ENCODE results near the gene ROS1. TPM values are rescaled to one million over a fixed set of nuclear protein-coding genes. Genes with fewer than 3 reads are reported as not detected.

Gene ROS1
- total RNA-seq, 2 donors from 2014 or later = not detected

GRCh38 chr6:117307655-117308054 is 118.1 kb downstream of the ROS1 start:
- ATAC-seq (no peak), DNase-seq (ENCODE audit: low spot score in 2 of 2) (no peak)
- Mint-ChIP-seq H3K9me3 (no peaks in the 10 kb centered on the region), H3K27ac (no peak overlapping the region), H3K36me3 (no peaks in the 10 kb centered on the region)

- no peak overlapping the region for H3K27ac Mint-ChIP-seq
- H3K9me3 Mint-ChIP-seq = no peaks in the 10 kb centered on the region
- no peak for ATAC-seq
- no peak for DNase-seq (ENCODE audit: low spot score in 2 of 2)
- no peaks in the 10 kb centered on the region for H3K36me3 Mint-ChIP-seq
Measured at GRCh38 chr6:117306227-117306790, 119.4 kb downstream of the ROS1 start.

GRCh38 chr6:117304446-117304845 is 121.3 kb downstream of the ROS1 start:
- Mint-ChIP-seq H3K36me3 (no peaks in the 10 kb centered on the region), H3K27ac (no peak overlapping the region), H3K9me3 (no peaks in the 10 kb centered on the region)
- DNase-seq (ENCODE audit: low spot score in 2 of 2) (no peak), ATAC-seq (no peak)

GRCh38 chr6:117303323-117303722 is 122.4 kb downstream of the ROS1 start:
- DNase-seq (ENCODE audit: low spot score in 2 of 2) (no peak), ATAC-seq (no peak)
- H3K27ac Mint-ChIP-seq = no peak overlapping the region
- H3K9me3 Mint-ChIP-seq = no peaks in the 10 kb centered on the region
- H3K36me3 Mint-ChIP-seq = no peaks in the 10 kb centered on the region

- DNase-seq (ENCODE audit: low spot score in 2 of 2) (no peak), ATAC-seq (no peak)
- H3K36me3 Mint-ChIP-seq = no peaks in the 10 kb centered on the region
- H3K27ac Mint-ChIP-seq = no peak overlapping the region
- peaks cover 0 to 1% of the 10 kb centered on the region in 2 donors for H3K9me3 Mint-ChIP-seq
Measured at GRCh38 chr6:117298941-117299340, 126.8 kb downstream of the ROS1 start.

- Mint-ChIP-seq H3K27ac (no peak overlapping the region), H3K36me3 (peaks cover 0 to 7% of the 10 kb centered on the region in 2 donors), H3K9me3 (peaks cover 8 to 12% of the 10 kb centered on the region in 2 donors)
- ATAC-seq (no peak), DNase-seq (ENCODE audit: low spot score in 2 of 2) (no peak)
Measured at GRCh38 chr6:117290173-117290846, 135.4 kb downstream of the ROS1 start.

GRCh38 chr6:117288083-117288715 is 137.5 kb downstream of the ROS1 start:
- no peak overlapping the region for H3K27ac Mint-ChIP-seq
- H3K36me3 Mint-ChIP-seq = peaks cover 0 to 7% of the 10 kb centered on the region in 2 donors
- ATAC-seq = no peak
- DNase-seq (ENCODE audit: low spot score in 2 of 2) = no peak
- peaks cover 8% of the 10 kb centered on the region in 2 donors for H3K9me3 Mint-ChIP-seq

GRCh38 chr6:117280922-117281321 is 144.8 kb downstream of the ROS1 start:
- ATAC-seq = no peak
- Mint-ChIP-seq H3K36me3 (no peaks in the 10 kb centered on the region), H3K9me3 (peaks cover 0 to 10% of the 10 kb centered on the region in 2 donors), H3K27ac (no peak overlapping the region)
- no peak for DNase-seq (ENCODE audit: low spot score in 2 of 2)

GRCh38 chr6:117276778-117277316 is 148.9 kb downstream of the ROS1 start:
- ATAC-seq (no peak), DNase-seq (ENCODE audit: low spot score in 2 of 2) (no peak)
- H3K36me3 Mint-ChIP-seq = no peaks in the 10 kb centered on the region
- H3K27ac Mint-ChIP-seq = no peak overlapping the region
- peaks cover 0 to 2% of the 10 kb centered on the region in 2 donors for H3K9me3 Mint-ChIP-seq

GRCh38 chr6:117275711-117276110 is 150.0 kb downstream of the ROS1 start:
- no peak for DNase-seq (ENCODE audit: low spot score in 2 of 2)
- Mint-ChIP-seq H3K9me3 (no peaks in the 10 kb centered on the region), H3K36me3 (no peaks in the 10 kb centered on the region), H3K27ac (no peak overlapping the region)
- ATAC-seq = no peak

GRCh38 chr6:117275205-117275604 is 150.5 kb downstream of the ROS1 start:
- no peaks in the 10 kb centered on the region for H3K36me3 Mint-ChIP-seq
- no peak overlapping the region for H3K27ac Mint-ChIP-seq
- no peaks in the 10 kb centered on the region for H3K9me3 Mint-ChIP-seq
- DNase-seq (ENCODE audit: low spot score in 2 of 2) = no peak
- ATAC-seq = no peak

- H3K9me3 Mint-ChIP-seq = no peaks in the 10 kb centered on the region
- DNase-seq (ENCODE audit: low spot score in 2 of 2) (no peak), ATAC-seq (no peak)
- peaks cover 0 to 7% of the 10 kb centered on the region in 2 donors for H3K36me3 Mint-ChIP-seq
- no peak overlapping the region for H3K27ac Mint-ChIP-seq
Measured at GRCh38 chr6:117272891-117273290, 152.9 kb downstream of the ROS1 start.

- H3K9me3 Mint-ChIP-seq = no peaks in the 10 kb centered on the region
- no peak for ATAC-seq
- H3K27ac Mint-ChIP-seq = no peak overlapping the region
- DNase-seq (ENCODE audit: low spot score in 2 of 2) = no peak
- peaks cover 0 to 14% of the 10 kb centered on the region in 2 donors for H3K36me3 Mint-ChIP-seq
Measured at GRCh38 chr6:117272032-117272866, 153.5 kb downstream of the ROS1 start.

GRCh38 chr6:117270843-117271507 is 154.8 kb downstream of the ROS1 start:
- Mint-ChIP-seq H3K9me3 (no peaks in the 10 kb centered on the region), H3K27ac (no peak overlapping the region), H3K36me3 (peaks cover 0 to 18% of the 10 kb centered on the region in 2 donors)
- DNase-seq (ENCODE audit: low spot score in 2 of 2) (no peak), ATAC-seq (peak in 1 of 2 donors; percentile 32)

- peak in 1 of 2 donors; percentile 30 for ATAC-seq
- no peak overlapping the region for H3K27ac Mint-ChIP-seq
- peaks cover 0 to 18% of the 10 kb centered on the region in 2 donors for H3K36me3 Mint-ChIP-seq
- H3K9me3 Mint-ChIP-seq = no peaks in the 10 kb centered on the region
- no peak for DNase-seq (ENCODE audit: low spot score in 2 of 2)
Measured at GRCh38 chr6:117270055-117270842, 155.5 kb downstream of the ROS1 start.

- DNase-seq (ENCODE audit: low spot score in 2 of 2) = no peak
- Mint-ChIP-seq H3K9me3 (no peaks in the 10 kb centered on the region), H3K36me3 (peaks cover 0 to 18% of the 10 kb centered on the region in 2 donors), H3K27ac (no peak overlapping the region)
- ATAC-seq = no peak
Measured at GRCh38 chr6:117269638-117270054, 156.1 kb downstream of the ROS1 start.

Measured in activated naive CD4-positive, alpha-beta T cell treated with anti-CD3 and anti-CD28 coated beads, Interleukin-2, amount 50 U/mL, for 72 hours (primary cell).